Skin epidermis (tissue), 12 donors: ENCODE data around the gene LINGO3.
A peak's percentile ranks its signal among the peaks of the same experiment; 100 is the strongest.

ENCODE experiments used
- H3K27ac ChIP-seq, 21 experiments: fragments of 200-600 bp; sonication (generic) in 11 of 21; one replicate each; pipeline ENCODE4 v1.5.0; 2020; ENCODE audit warnings: mild to moderate bottlenecking in 3 of 21, inconsistent platforms in 2 of 21, moderate library complexity in 2 of 21
- H3K4me3 ChIP-seq, 7 experiments: fragments of 200-600 bp; sonication (generic) in 2 of 7; one replicate each; pipeline ENCODE4 v1.5.0; 2020; ENCODE audit warnings: inconsistent platforms in 2 of 7, mild to moderate bottlenecking in 2 of 7, moderate library complexity in 1 of 7

Gene LINGO3

GRCh38 chr19:2329501-2329916 is 21.6 kb upstream of the LINGO3 start:
- peak overlapping the region in 5 of 21 experiments; percentile 67 to 92 (median 88) for H3K27ac ChIP-seq

GRCh38 chr19:2329149-2329478 is 21.2 kb upstream of the LINGO3 start:
- H3K4me3 ChIP-seq, result peak overlapping the region; percentile 78 to 99 (median 87)
- H3K27ac ChIP-seq, result peak overlapping the region; percentile 32 to 96 (median 88)

More at GRCh38 chr19:2329501-2329916, 21.6 kb upstream of the LINGO3 start:
- peak overlapping the region in 6 of 7 experiments; percentile 78 to 99 (median 90) for H3K4me3 ChIP-seq

- peak within 1 kb of the TSS; percentile 32 to 96 (median 88) for H3K27ac ChIP-seq
- peak within 1 kb of the TSS; percentile 78 to 99 (median 87) for H3K4me3 ChIP-seq
Measured at GRCh38 chr19:2328401-2329148, 20.6 kb upstream of the LINGO3 start, which contains the start of the genes LSM7 and SPPL2B. Gene LSM7, minus strand, starts transcription at chr19:2328586. Its CDS starts 20 bp downstream, at chr19:2328566. Gene SPPL2B, plus strand, starts transcription at chr19:2328684. Its CDS starts 26 bp downstream, at chr19:2328710.

GRCh38 chr19:2327773-2328400 is 19.9 kb upstream of the LINGO3 start:
- peak overlapping the region; percentile 78 to 99 (median 87) for H3K4me3 ChIP-seq
- H3K27ac ChIP-seq, result peak overlapping the region; percentile 4 to 96 (median 88)

- peak overlapping the region in 4 of 7 experiments; percentile 78 to 99 (median 92) for H3K4me3 ChIP-seq
- H3K27ac ChIP-seq, result peak overlapping the region in 9 of 21 experiments; percentile 54 to 96 (median 90)
Measured at GRCh38 chr19:2326699-2327360, 18.9 kb upstream of the LINGO3 start.

GRCh38 chr19:2325281-2326046 is 17.5 kb upstream of the LINGO3 start:
- Histone ChIP-seq H3K27ac (peak overlapping the region in 1 of 21 experiments; percentile 54), H3K4me3 (no peak overlapping the region)

GRCh38 chr19:2324220-2324948 is 16.4 kb upstream of the LINGO3 start:
- Histone ChIP-seq H3K4me3 (no peak overlapping the region), H3K27ac (peak overlapping the region in 1 of 21 experiments; percentile 54)

- Histone ChIP-seq H3K27ac (no peak overlapping the region), H3K4me3 (no peak overlapping the region)
Measured at GRCh38 chr19:2323707-2324106, 15.8 kb upstream of the LINGO3 start.

GRCh38 chr19:2321565-2322283 is 13.8 kb upstream of the LINGO3 start:
- Histone ChIP-seq H3K4me3 (no peak overlapping the region), H3K27ac (no peak overlapping the region)

GRCh38 chr19:2320939-2321338 is 13.0 kb upstream of the LINGO3 start:
- Histone ChIP-seq H3K27ac (no peak overlapping the region), H3K4me3 (no peak overlapping the region)

GRCh38 chr19:2320049-2320448 is 12.1 kb upstream of the LINGO3 start:
- Histone ChIP-seq H3K4me3 (no peak overlapping the region), H3K27ac (no peak overlapping the region)

- H3K4me3 ChIP-seq, result no peak overlapping the region
- H3K27ac ChIP-seq, result no peak overlapping the region
Measured at GRCh38 chr19:2319551-2319950, 11.6 kb upstream of the LINGO3 start.

- no peak overlapping the region for H3K27ac ChIP-seq
- no peak overlapping the region for H3K4me3 ChIP-seq
Measured at GRCh38 chr19:2318923-2319322, 11.0 kb upstream of the LINGO3 start.

GRCh38 chr19:2317756-2318155 is 9.8 kb upstream of the LINGO3 start:
- Histone ChIP-seq H3K4me3 (no peak overlapping the region), H3K27ac (no peak overlapping the region)

GRCh38 chr19:2317300-2317699 is 9.3 kb upstream of the LINGO3 start:
- H3K27ac ChIP-seq, result no peak overlapping the region
- H3K4me3 ChIP-seq, result no peak overlapping the region

GRCh38 chr19:2315818-2316353 is 7.9 kb upstream of the LINGO3 start:
- Histone ChIP-seq H3K27ac (peak overlapping the region in 1 of 21 experiments; percentile 39), H3K4me3 (no peak overlapping the region)

GRCh38 chr19:2315121-2315817 is 7.3 kb upstream of the LINGO3 start:
- no peak overlapping the region for H3K4me3 ChIP-seq
- H3K27ac ChIP-seq, result peak overlapping the region in 1 of 21 experiments; percentile 39
